Skeletal muscle tissue (tissue), 4 donors: ENCODE results near the gene KCTD8. TPM values are rescaled to one million over a fixed set of nuclear protein-coding genes. Genes with fewer than 3 reads are reported as not detected.
"Not testable (repeated sequence)": the region's sequence is repeated elsewhere in the genome, so short reads cannot be mapped to it uniquely, and the experiment has no call there.

Source experiments
- H3K27ac ChIP-seq: one replicate; pipeline ENCODE4 v1.7.0; 2013; ENCODE audit warnings: mild to moderate bottlenecking, low read depth, low read length, inconsistent platforms
- H3K27me3 ChIP-seq, 3 donors: one replicate each; pipeline ENCODE4 v1.7.0; 2013; ENCODE audit warnings: low read length in 3 of 3; ENCODE audit not compliant: control insufficient read depth in 3 of 3, insufficient read depth in 3 of 3
- H3K36me3 ChIP-seq, 3 donors: one replicate each; pipeline ENCODE4 v1.7.0; 2013; ENCODE audit warnings: low read length in 3 of 3; ENCODE audit not compliant: control insufficient read depth in 3 of 3, insufficient read depth in 3 of 3
- H3K4me1 ChIP-seq, 3 donors: one replicate each; pipeline ENCODE4 v1.7.0; 2013; ENCODE audit warnings: low read length in 3 of 3, mild to moderate bottlenecking in 3 of 3; ENCODE audit not compliant: control insufficient read depth in 3 of 3, insufficient read depth in 3 of 3
- H3K4me3 ChIP-seq, 3 donors: one replicate each; pipeline ENCODE4 v1.7.0; 2013; ENCODE audit warnings: low read length in 3 of 3
- H3K9ac ChIP-seq, 3 donors: one replicate each; pipeline ENCODE4 v1.7.0; 2013; ENCODE audit warnings: low read length in 3 of 3, mild to moderate bottlenecking in 3 of 3, moderate library complexity in 2 of 3, low read depth in 1 of 3
- H3K9me3 ChIP-seq, 3 donors: one replicate each; pipeline ENCODE4 v1.7.0; 2013; ENCODE audit warnings: low read length in 3 of 3; ENCODE audit not compliant: control insufficient read depth in 3 of 3
- total RNA-seq: library from RNA; depleted of rRNA; stranded (reverse); fragments of >200 nt; gene quantifications from one replicate; pipeline ENCODE4 v1.2.3, GENCODE V29; 2014
- donor health status: Osteomylitis.

KCTD8 gene
- total RNA-seq, 1 donor from 2014 or later: not detected

DNA sequence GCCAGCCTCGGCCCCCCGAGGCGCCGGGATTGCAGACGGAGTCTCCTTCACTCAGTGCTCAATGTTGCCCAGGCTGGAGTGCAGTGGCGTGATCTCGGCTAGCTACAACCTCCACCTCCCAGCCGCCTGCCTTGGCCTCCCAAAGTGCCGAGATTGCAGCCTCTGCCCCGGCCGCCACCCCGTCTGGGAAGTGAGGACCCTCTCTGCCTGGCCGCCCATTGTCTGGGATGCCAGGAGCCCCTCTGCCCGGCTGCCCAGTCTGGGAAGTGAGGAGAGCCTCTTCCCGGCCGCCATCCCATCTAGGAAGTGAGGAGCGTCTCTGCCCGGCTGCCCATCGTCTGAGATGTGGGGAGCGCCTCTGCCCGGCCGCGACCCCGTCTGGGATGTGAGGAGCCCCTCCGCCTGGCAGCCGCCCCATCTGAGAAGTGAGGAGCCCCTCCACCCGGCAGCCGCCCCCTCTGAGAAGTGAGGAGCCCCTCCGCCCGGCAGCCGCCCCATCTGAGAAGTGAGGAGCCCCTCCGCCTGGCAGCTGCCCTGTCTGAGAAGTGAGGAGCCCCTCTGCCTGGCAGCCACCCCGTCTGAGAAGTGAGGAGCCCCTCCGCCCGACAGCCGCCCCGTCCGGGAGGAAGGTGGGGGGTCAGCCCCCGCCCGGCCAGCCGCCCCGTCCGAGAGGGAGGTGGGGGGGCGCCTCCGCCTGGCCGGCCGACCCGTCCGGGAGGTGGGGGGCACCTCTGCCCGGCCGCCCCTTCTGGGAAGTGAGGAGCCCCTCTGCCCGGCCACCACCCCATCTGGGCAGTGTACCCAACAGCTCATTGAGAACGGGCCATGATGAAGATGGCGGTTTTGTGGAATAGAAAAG, 266.9 kb downstream of the KCTD8 start:
- not testable (repeated sequence) for H3K4me3 ChIP-seq, H3K9me3 ChIP-seq, H3K36me3 ChIP-seq, H3K27ac ChIP-seq, H3K9ac ChIP-seq, H3K4me1 ChIP-seq, H3K27me3 ChIP-seq

DNA sequence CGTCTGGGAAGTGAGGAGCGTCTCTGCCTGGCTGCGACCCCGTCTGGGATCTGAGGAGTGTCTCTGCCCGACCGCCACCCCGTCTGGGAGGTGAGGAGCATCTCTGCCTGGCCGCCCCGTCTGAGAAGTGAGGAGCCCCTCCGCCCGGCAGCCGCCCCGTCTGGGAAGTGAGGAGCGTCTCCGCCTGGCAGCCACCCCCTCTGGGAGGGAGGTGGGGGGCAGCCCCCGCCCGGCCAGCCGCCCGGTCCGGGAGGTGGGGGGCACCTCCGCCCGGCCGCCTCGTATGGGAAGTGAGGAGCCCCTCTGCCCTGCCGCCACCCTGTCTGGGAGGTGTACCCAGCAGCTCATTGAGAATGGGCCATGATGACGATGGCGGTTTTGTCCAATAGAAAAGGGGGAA, 280.8 kb downstream of the KCTD8 start:
- H3K36me3 ChIP-seq, H3K4me1 ChIP-seq, H3K27ac ChIP-seq, H3K27me3 ChIP-seq, H3K9ac ChIP-seq, H3K9me3 ChIP-seq, H3K4me3 ChIP-seq: not testable (repeated sequence)

DNA sequence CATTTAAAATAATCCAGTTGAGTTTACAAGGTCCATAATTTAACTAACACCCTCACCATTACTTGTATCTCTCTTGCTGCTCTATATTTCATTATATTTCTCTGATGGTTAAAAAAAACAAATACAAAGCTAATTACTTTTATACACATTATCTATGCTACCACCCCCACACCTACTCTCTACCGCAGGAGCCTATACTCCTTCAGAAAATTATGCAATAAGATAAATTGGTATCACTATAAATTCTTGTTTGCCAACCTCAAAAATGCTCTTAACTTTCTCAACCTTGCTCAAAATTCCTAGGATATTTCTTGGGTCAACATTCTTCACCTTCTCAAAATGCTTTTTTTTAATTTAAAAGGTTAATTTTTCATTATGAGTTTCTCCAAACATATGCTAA, 282.7 kb downstream of the KCTD8 start:
- Histone ChIP-seq H3K9me3 (no peaks in the 10 kb centered on the region), H3K9ac (no peak overlapping the region), H3K27me3 (no peaks in the 10 kb centered on the region), H3K27ac (no peak overlapping the region), H3K36me3 (no peaks in the 10 kb centered on the region), H3K4me1 (no peaks in the 10 kb centered on the region), H3K4me3 (no peak overlapping the region)

- H3K4me1 ChIP-seq: no peaks in the 10 kb centered on the region
- H3K27me3 ChIP-seq: no peaks in the 10 kb centered on the region
- H3K36me3 ChIP-seq: no peaks in the 10 kb centered on the region
- no peaks in the 10 kb centered on the region for H3K9me3 ChIP-seq
- no peak overlapping the region for H3K4me3 ChIP-seq
- H3K9ac ChIP-seq: no peak overlapping the region
- no peak overlapping the region for H3K27ac ChIP-seq
These were observed 285.9 kb downstream of the KCTD8 start for GRCh38 chr4:44162538-44163270.

GRCh38 chr4:44161756-44162155, 286.9 kb downstream of the KCTD8 start:
- Histone ChIP-seq H3K4me1 (no peaks in the 10 kb centered on the region), H3K9me3 (no peaks in the 10 kb centered on the region), H3K9ac (no peak overlapping the region), H3K36me3 (no peaks in the 10 kb centered on the region), H3K27ac (no peak overlapping the region), H3K27me3 (no peaks in the 10 kb centered on the region), H3K4me3 (no peak overlapping the region)

- H3K4me1 ChIP-seq: no peaks in the 10 kb centered on the region
- H3K4me3 ChIP-seq: no peak overlapping the region
- H3K9ac ChIP-seq: no peak overlapping the region
- no peaks in the 10 kb centered on the region for H3K27me3 ChIP-seq
- H3K9me3 ChIP-seq: no peaks in the 10 kb centered on the region
- no peaks in the 10 kb centered on the region for H3K36me3 ChIP-seq
- no peak overlapping the region for H3K27ac ChIP-seq
These were observed 287.7 kb downstream of the KCTD8 start for GRCh38 chr4:44160776-44161367.

GRCh38 chr4:44159991-44160390, 288.6 kb downstream of the KCTD8 start:
- Histone ChIP-seq H3K27ac (no peak overlapping the region), H3K4me1 (no peaks in the 10 kb centered on the region), H3K9me3 (no peaks in the 10 kb centered on the region), H3K9ac (no peak overlapping the region), H3K4me3 (no peak overlapping the region), H3K36me3 (no peaks in the 10 kb centered on the region), H3K27me3 (no peaks in the 10 kb centered on the region)

DNA sequence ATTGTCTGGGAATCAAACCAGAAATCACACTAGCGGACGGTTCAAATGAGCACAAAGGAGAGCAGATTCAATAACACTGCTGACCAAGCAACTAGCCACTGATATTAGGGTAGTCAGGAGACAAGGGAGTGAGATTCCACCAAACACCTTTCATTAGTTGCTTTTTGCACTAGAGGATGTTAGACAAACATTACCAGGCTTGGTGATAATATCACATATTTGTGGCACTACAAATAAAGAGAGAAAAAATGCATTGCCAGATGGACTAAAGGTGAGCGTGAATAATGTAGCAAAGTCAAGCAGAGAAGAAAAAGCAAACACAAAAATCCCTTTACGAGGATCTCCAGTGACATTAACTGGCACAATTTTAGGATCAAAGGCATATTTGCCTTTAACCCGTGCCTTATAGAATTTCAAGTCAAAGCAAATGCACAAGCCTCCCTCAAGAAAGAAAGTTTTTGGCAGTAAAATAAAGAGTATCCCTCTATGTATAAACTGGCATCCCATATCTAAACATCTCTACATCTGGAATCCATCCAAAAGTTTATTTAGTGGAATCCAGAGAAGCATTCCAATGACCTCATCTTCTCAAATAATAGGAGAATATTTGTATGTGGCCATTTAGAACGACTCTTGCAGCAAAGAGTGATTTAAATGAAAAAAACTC, 290.9 kb downstream of the KCTD8 start:
- Histone ChIP-seq H3K27me3 (no peaks in the 10 kb centered on the region), H3K9ac (no peak overlapping the region), H3K9me3 (no peaks in the 10 kb centered on the region), H3K4me3 (no peak overlapping the region), H3K27ac (no peak overlapping the region), H3K36me3 (no peaks in the 10 kb centered on the region), H3K4me1 (no peaks in the 10 kb centered on the region)

- Histone ChIP-seq H3K9me3 (peaks cover 0 to 2% (median 0%) of the 10 kb centered on the region in 3 donors), H3K27ac (no peak overlapping the region), H3K36me3 (no peaks in the 10 kb centered on the region), H3K27me3 (no peaks in the 10 kb centered on the region), H3K4me1 (no peaks in the 10 kb centered on the region), H3K9ac (no peak overlapping the region), H3K4me3 (no peak overlapping the region)
These were observed 298.5 kb downstream of the KCTD8 start for GRCh38 chr4:44150091-44150576.
